HG03159 (cell line): Measurements from ENCODE around the gene MRPS6.

Experiments
- ATAC-seq: cut with Tn5 transposase; IDR thresholded peaks from one replicate; pipeline ENCODE4 v1.9.1; 2021; ENCODE audit warnings: mild to moderate bottlenecking, moderate library complexity; ENCODE audit not compliant: unreplicated experiment

Gene MRPS6

DNA sequence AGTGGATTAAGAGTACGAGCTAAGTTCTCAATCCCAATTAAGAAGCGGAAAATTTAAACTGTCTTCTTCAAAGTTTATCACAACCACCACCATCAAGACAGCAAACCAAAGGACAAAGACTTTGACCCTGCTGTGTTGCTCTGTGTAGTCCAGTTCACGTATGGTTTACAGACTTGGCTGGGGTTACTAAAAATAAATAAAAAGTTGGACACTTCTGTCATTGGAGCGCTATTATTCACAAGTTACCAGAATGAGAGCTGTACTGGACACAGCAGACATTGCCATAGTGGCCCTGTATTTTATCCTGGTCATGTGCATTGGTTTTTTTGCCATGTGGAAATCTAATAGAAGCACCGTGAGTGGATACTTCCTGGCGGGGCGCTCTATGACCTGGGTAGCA is 21.6 kb downstream of the MRPS6 start:
- no peak for ATAC-seq

DNA sequence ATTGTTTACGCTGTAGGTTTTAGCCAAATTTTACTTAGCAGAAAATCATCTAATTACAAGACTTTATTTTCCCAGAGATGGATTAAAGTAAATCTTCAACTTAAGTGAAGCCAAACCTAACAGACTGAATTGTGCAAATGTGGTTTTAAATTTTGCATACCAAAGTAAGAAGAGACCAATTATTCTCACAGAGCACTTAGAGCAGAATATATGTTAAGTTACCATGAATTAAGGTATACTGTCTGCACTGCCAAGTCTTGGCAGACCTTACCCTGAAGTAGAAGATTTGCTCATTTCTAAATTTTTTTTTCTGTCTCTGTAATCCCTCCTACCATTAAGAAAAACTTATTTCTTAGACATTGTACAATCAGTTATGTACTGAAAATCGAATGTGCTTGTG is 24.1 kb downstream of the MRPS6 start:
- ATAC-seq, result no peak

GRCh38 chr21:34100337-34100736 is 27.0 kb downstream of the MRPS6 start:
- ATAC-seq, result no peak

- ATAC-seq, result no peak
Observed at GRCh38 chr21:34100790-34101189, 27.4 kb downstream of the MRPS6 start.

DNA sequence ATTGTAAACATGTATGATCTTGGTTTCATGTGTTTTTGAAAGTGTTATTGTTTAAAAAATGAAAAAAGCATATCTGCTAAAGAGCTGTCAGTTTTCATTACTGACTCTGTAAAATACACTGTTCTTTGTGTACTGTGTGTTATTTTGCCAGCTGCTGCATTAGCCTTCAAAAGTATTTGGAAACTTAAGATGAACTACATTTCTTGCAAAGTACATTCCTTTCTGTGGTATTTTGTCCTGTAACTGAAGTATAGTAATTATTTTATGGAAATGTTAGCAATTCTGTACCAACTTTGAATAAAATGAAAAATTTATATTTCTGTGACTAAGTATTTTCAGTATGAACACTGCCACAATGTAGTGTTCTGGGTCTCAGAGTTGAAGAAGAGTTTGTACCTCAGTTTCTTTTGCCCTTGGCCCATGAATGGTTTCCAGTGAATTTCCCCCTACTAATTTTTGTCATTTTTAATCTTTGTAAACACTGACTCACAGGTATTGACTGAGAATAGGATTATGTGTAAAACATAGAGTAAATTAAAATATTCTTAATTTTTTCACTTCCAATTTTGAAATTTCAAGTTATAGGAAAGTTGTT is 32.7 kb downstream of the MRPS6 start:
- ATAC-seq, result no peak

- no peak for ATAC-seq
Observed at GRCh38 chr21:34107606-34108005, 34.2 kb downstream of the MRPS6 start.

DNA sequence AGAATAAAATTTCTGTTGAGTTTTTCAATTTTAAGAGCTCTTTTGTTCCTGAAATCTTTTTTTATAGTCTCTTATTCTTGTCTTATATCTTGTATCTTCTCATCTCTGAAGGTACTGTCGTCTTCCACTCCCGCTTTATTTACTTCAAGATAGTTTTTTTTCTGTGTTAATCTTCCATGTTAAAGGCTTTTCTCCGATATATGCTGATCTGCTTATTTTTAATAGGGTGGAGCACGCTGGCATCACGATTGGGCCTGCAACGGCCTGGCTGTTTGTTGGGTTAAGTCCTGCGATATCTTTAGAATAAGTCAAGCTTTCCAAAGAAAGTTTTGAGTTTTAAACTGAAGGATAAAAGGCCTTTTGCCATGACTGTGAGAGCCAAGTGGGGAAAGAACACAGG is 35.7 kb downstream of the MRPS6 start:
- ATAC-seq, result no peak

- ATAC-seq, result no peak
Observed at GRCh38 chr21:34110594-34111202, 37.3 kb downstream of the MRPS6 start.

DNA sequence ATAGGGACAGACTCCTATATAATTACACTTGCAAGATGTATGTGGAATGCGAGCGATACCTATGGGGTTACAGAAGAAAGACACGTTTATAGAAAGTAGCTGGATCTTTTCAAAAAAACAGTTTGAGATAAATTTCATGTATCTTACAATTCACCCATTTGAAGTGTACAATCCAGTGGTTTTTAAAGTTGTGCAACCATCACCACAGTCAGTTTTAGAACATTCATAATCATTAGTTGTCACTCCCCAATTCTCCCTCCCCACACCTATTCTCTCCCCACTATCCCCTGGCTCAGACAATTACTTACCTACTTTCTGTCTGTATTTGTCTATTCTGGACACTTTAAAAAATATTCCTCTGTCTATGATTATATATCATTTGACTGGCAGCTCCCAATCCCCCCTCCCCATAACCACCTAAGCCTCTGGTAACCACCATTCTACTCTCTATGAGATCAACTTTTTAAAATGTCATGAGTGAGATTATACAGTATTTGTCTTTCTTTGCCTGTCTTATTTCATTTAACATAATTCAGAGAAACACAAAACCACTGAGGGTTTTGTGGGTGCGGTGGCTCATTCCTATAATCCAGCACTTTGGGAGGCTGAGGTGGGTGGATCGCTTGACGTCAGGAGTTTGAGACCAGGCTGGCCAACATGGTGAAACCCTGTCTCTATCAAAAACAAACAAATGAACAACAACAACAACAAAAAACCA is 39.1 kb downstream of the MRPS6 start:
- ATAC-seq, result no peak

DNA sequence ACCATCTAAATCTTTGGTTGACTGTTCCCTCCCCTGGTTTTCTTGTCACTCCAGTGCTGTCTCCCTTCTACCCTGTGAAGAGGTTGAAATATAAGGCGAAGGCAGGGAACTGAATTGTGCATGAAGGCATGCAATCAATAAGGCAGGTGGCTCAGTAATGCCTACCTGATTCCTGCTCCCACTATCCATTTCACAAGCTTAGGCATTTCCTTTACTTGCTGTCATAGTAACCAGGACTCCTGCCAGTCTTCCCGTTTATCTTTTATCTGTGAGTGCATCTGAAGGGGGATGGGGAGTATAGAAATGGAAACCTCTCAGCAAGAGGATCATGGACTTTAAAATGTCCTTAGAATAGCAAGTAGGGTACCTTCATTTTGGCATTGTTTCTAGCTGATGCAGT is 40.5 kb downstream of the MRPS6 start:
- no peak for ATAC-seq

DNA sequence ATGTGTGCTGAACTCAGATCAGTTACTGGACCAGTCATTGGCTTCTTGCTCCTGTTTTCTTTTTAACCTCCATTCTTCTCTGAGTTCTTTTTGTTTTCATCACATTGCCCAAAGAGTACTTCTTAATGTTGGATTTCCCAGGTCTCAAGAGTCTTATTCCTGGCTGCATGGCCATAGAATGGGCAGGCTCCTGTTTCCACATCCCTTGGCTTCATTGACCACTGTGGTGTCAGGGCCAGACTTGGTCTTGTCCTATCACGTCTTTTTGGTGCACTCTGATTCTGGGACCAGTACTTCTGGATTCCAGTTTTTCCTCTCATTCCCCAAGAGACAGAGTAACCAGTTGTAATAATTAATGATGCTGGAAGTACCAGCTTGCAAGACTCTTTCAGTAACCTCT is 41.8 kb downstream of the MRPS6 start:
- ATAC-seq, result no peak

GRCh38 chr21:34116569-34116968 is 43.2 kb downstream of the MRPS6 start:
- ATAC-seq, result no peak

GRCh38 chr21:34120867-34121266 is 47.5 kb downstream of the MRPS6 start:
- no peak for ATAC-seq

DNA sequence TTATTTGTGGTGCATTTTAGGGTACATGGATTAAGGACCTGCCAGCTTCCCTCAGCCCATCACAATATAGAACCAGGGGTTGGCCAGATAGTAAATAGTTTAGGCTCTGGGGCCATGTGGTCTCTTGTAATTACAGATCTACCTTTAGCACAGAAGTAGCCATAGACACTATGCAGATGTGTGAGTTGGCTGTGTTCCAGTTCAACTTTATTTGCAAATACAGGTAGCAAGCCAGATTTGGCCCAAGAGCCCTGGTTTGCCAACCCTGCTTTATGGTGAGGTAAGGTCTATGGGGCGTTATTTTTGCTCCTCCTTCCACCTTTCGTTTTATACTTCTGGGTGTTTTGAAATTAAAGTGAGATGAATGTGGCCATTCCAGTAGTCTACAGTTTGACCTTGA is 48.7 kb downstream of the MRPS6 start:
- no peak for ATAC-seq

- no peak for ATAC-seq
Observed at GRCh38 chr21:34123609-34124008, 50.2 kb downstream of the MRPS6 start.

GRCh38 chr21:34126269-34126668 is 52.9 kb downstream of the MRPS6 start:
- ATAC-seq, result no peak

DNA sequence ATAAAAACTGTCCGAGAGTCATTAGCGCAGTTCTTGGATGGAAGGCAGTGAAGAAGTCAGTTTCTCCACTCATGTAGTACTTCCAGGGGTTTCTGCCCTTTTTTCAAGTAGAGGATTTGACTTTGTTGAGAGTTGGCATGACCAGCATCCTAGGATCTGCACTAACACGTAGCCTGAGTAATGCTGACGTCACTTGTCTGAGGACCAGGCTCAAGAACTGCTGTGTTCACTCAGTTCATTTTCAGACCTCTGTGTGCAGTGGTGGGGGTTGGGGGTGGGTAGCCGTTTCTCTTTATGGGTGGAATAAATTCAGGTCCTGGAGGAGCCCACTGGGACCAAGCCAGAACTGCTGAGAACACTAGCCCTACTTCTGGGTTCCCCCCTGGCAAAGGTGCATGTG is 53.3 kb downstream of the MRPS6 start:
- ATAC-seq, result no peak

GRCh38 chr21:34128124-34128523 is 54.7 kb downstream of the MRPS6 start:
- no peak for ATAC-seq

DNA sequence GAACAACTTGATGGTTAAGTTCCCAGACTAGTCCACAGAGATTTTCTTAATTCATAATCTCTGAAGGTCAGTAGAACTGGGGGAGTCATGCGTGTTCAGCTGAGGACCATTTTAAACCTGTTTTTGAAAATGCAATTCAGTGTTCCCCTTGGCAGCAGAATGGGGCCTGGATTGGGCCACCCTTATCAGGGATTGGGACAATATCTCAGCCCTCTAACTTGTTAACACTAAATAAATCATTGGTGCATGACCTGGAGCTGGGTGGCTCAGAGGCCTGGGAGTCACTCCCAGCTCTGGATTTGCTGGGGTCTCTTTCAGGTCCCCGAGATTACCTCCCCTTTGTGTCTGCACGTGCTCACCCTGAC is 55.3 kb downstream of the MRPS6 start:
- no peak for ATAC-seq

GRCh38 chr21:34129039-34129891 is 55.9 kb downstream of the MRPS6 start:
- no peak for ATAC-seq

- no peak for ATAC-seq
Observed at GRCh38 chr21:34129901-34130715, 56.7 kb downstream of the MRPS6 start.
